Calu3 (cell line): ENCODE data around the gene STAT1. TPM values are rescaled to one million over a fixed set of nuclear protein-coding genes. Genes with fewer than 3 reads are reported as not detected.

Experiments used
- BruUV-seq: library from RNA; stranded (reverse); fragments of 400-500 nt; replicated peaks from 2 replicates; lab custom pipeline; 2021; lab: Mats Ljungman, UMichigan
- CTCF ChIA-PET: fragments of 300-600 bp; sonication (Branson Sonifier 250); formaldehyde crosslinking; loops from one replicate; lab custom pipeline; 2022; ENCODE audit warnings: antibody characterized with exemption; lab: Charles Lee
- DNase-seq: peaks from one replicate; pipeline ENCODE4 v3.0.0; 2022
- H3K27ac Mint-ChIP-seq: one replicate; pipeline ENCODE4 v1.8.0; 2022; ENCODE audit warnings: mixed read lengths; ENCODE audit not compliant: unreplicated experiment
- H3K27me3 Mint-ChIP-seq: one replicate; pipeline ENCODE4 v1.8.0; 2022; ENCODE audit warnings: mixed read lengths; ENCODE audit not compliant: unreplicated experiment
- H3K36me3 Mint-ChIP-seq: one replicate; pipeline ENCODE4 v1.8.0; 2022; ENCODE audit warnings: mild to moderate bottlenecking, moderate library complexity, mixed read lengths; ENCODE audit not compliant: insufficient read depth, unreplicated experiment
- H3K4me1 Mint-ChIP-seq: one replicate; pipeline ENCODE4 v1.8.0; 2022; ENCODE audit warnings: mild to moderate bottlenecking, low read depth, mixed read lengths; ENCODE audit not compliant: unreplicated experiment
- H3K4me3 Mint-ChIP-seq: one replicate; pipeline ENCODE4 v1.8.0; 2022; ENCODE audit warnings: mild to moderate bottlenecking, low read depth, moderate library complexity, mixed read lengths; ENCODE audit not compliant: unreplicated experiment
- H3K9me3 Mint-ChIP-seq: one replicate; pipeline ENCODE4 v1.8.0; 2022; ENCODE audit warnings: low read depth, mixed read lengths; ENCODE audit not compliant: unreplicated experiment
- CTCF ChIP-seq: fragments of 200-600 bp; IDR thresholded peaks from one replicate; pipeline ENCODE4 v1.8.0; 2022; ENCODE audit warnings: antibody characterized with exemption; ENCODE audit not compliant: unreplicated experiment
- intact Hi-C: fragments of 100-400 bp; cut with micrococcal nuclease; formaldehyde crosslinking; loops from one replicate; pipeline ENCODE4 v1.10.0; 2022; ENCODE audit not compliant: unreplicated experiment
- total RNA-seq: library from RNA; stranded (reverse); gene quantifications from 2 replicates; pipeline ENCODE4 v1.2.3, GENCODE V29; 2022

The STAT1 gene
- total RNA-seq, 1 experiment from 2014 or later, result 172 TPM

DNA sequence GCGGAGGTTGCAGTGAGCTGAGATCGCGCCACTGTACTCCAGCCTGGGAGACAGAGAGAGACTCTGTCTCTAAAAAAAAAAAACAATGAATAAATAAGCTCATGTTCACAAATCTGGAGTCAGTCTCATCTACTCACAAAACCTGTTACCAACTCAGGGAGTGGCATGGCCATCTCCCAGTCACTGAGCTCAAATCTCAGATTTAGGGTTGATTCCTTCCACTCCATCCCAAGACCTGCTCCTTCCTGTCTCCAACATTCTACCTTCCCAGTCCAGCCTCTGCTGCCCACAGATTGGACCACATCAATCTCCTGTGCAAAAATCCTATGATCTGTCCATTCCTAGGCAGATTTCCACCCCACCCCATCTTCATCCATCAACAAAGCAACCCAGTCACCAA, 1.6 kb downstream of the STAT1 start:
- Mint-ChIP-seq H3K4me1 (peaks cover 8% of the 10 kb centered on the region), H3K4me3 (no peak overlapping the region), H3K27me3 (no peaks in the 10 kb centered on the region), H3K27ac (no peak overlapping the region), H3K36me3 (peaks cover 23% of the 10 kb centered on the region), H3K9me3 (no peaks in the 10 kb centered on the region)
- no peak for TF ChIP-seq CTCF
- no peak for DNase-seq
- CTCF ChIA-PET, result interaction anchor here (0.6 to 0.7 kb wide), 2 partner anchors 24 to 1336 kb away, joined by 3 to 4 read pairs; no protein-coding TSS in a partner anchor
- BruUV-seq, result no TSS peak
- intact Hi-C loops, result no loop called here

DNA sequence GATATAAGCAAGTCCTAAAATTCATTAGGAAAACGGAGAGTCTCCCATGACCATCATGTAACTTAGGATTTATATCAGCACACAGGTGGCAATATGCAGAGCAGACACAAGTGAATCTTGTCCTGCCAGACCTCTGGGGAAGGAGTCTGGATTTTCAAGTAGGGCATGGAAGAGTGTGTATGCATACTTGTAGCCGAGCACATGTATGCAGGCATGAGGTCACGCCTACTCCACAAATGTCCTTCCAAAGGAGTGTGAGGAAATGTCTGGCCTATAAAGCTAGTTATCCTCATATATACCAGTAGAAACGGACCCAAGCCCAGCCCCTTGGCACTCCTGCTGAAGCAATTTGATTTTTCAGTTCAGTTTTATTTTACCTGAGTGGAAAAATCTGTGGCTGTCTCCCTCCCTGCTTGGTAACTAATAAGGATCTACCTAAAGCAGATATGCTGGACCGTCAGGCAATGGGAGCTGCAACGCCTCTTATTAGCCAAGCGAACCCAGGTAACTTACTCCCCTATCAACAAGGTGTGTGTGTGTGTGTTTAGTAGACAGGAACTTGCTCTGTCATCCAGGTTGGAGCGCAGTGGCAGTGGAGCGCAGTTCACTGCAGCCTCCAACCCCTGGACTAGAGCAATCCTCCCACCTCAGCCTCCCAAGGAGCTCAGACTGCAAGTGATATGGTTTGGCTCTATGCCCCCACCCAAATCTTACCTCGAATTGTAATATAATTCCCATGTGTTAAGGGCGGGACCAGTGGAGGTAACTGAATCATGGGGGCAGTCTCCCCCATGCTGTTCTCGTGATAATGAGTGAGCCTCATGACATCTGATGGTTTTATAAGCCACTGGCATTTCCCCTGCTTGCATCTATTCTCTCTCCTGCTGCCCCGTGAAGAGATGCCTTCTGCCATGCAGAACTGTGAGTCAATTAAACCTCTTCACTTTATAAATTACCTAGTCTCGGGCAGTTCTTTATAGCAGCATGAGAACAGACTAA, 2.8 kb downstream of the STAT1 start:
- Mint-ChIP-seq H3K4me1 (peaks cover 8% of the 10 kb centered on the region), H3K9me3 (no peaks in the 10 kb centered on the region), H3K27ac (no peak overlapping the region), H3K27me3 (no peaks in the 10 kb centered on the region), H3K36me3 (peaks cover 30% of the 10 kb centered on the region), H3K4me3 (no peak overlapping the region)
- DNase-seq, result no peak
- CTCF ChIA-PET, result interaction anchor here (0.7 kb wide), 1 partner anchor 1335 kb away, joined by 4 read pairs; no protein-coding TSS in a partner anchor
- no peak for TF ChIP-seq CTCF
- BruUV-seq, result no TSS peak
- intact Hi-C loops, result no loop called here

DNA sequence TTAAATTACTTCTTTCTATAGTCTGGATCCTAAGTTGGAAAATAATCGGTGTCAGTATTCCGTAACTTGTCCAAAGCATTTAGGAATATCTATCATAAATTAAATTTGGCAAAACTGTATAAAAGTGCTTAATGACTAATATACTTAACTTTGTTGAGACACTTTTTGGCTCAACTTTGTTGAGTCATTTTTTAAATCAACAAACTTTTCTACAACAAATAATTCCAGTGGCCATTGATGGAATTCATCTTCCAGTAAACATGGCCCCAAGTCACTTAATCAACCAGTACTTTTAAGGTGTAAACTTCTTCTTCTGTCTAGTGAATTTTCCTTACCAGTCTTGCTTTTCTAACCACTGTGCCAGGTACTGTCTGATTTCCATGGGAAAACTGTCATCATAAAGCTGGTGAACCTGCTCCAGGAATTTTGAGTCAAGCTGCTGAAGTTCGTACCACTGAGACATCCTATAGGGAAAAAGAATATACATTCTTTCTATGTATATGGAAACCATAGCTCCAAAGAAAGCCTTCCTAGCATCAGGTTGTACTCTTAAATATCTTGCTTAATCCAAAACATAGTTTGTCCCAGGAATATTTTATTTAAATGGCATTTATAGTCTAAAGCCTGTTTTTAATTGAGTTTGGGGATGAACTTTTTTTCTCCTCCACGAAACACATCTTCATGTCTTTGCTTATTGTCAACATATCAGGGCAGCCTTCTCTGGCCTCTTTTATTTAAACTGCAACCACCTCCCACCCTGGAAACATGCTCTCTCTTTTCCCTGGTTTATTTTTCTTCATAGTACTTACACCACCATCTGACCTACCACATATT, 4.2 kb downstream of the STAT1 start:
- CTCF ChIA-PET, result no interaction called here
- TF ChIP-seq CTCF, result no peak
- H3K4me1 Mint-ChIP-seq, result peaks cover 8% of the 10 kb centered on the region
- no peaks in the 10 kb centered on the region for H3K27me3 Mint-ChIP-seq
- no peak for DNase-seq
- H3K36me3 Mint-ChIP-seq, result peaks cover 36% of the 10 kb centered on the region
- H3K27ac Mint-ChIP-seq, result no peak overlapping the region
- H3K4me3 Mint-ChIP-seq, result no peak overlapping the region
- intact Hi-C loops, result no loop called here
- BruUV-seq, result no TSS peak
- H3K9me3 Mint-ChIP-seq, result no peaks in the 10 kb centered on the region

GRCh38 chr2:191008286-191008685, 5.7 kb downstream of the STAT1 start:
- Mint-ChIP-seq H3K27me3 (no peaks in the 10 kb centered on the region), H3K9me3 (no peaks in the 10 kb centered on the region), H3K4me1 (peaks cover 8% of the 10 kb centered on the region), H3K4me3 (no peak overlapping the region), H3K36me3 (peaks cover 48% of the 10 kb centered on the region), H3K27ac (no peak overlapping the region)
- BruUV-seq, result no TSS peak
- TF ChIP-seq CTCF, result no peak
- intact Hi-C loops, result no loop called here
- CTCF ChIA-PET, result no interaction called here
- no peak for DNase-seq
